Activated CD8-positive, alpha-beta memory T cell treated with anti-CD3 and anti-CD28 coated beads, Interleukin-2, amount 50 U/mL, for 1 hour (primary cell): Measurements from ENCODE around the gene MON2.

Experiments used
- DNase-seq: peaks from one replicate; pipeline ENCODE4 v3.0.0-alpha.2; 2020; ENCODE audit errors: extremely low read depth

Gene MON2

DNA sequence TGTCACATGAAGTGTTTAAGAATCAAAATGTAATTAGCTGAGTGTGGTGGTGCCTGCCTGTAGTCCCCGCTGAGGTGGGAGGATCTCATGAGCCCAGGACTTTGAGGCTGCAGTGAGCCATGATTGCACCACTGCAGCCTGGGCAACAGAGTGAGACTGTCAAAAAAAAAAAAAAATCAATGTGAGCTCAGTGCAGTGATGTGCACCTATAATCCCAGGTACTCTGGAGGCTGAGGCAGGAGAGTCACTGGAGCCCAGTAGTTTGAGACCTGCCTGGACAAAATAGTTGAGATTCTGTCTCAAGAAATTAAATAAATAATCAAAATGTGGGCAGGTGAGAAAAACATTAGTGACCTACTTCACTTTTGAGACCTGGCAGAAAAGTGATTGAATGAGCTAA lies 140.0 kb downstream of the MON2 start:
- DNase-seq, result no peak

DNA sequence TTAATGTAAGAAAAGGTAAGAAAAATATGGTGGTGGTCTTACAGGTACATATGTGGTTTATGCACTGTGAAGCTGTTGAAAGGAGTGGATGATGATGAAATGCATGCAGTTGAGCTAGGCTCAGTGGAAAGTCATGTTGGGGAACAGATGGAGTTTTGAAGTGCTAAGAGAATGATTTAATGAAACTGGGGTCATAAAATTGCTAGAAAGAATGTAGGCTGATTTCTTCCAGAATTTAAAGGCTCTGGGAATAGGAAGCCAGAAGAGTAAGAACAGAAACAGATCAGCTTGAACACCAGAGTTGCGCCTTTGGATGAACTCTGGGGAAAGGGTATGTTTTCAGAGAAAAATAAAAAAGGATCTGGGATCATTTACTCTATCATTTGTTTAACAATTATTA lies 146.5 kb downstream of the MON2 start:
- DNase-seq, result no peak

DNA sequence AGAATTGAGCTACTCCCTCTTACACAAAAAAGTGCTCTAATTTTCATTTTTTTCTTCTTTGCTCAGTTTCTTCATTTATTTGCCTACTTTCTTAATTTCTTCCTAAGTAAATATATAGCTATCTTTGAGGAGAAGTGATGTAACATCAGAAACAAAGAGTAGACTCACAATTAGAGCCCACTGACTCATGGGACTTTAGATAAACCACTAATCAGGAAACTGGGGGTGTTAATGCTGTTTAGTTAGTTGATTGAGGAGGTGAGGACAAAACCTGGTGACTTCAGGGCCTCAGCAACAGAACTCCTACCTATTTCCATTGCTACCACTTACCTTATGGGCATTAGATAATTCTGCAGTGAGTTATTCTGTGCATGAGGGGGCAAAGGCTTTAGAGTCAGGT lies 151.7 kb downstream of the MON2 start:
- no peak for DNase-seq

DNA sequence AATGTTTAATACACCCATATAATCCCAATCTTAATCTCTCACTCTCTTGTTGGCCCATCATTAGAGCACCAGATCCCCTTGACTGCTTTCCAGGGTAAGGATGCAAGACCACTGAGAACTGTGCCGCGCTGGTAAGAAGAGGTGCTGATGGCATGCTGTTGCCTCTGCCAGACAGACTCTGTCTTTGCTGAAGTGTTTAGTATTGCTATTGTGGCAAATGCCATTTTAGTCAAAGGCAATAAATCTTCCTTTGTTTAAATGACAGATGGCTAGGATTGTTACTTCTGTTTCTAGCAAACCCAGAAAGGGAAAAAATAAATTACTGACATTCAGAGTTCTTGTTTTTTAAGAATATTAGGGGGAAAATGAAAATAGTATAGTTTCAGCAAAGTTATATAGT lies 152.3 kb downstream of the MON2 start:
- no peak for DNase-seq

DNA sequence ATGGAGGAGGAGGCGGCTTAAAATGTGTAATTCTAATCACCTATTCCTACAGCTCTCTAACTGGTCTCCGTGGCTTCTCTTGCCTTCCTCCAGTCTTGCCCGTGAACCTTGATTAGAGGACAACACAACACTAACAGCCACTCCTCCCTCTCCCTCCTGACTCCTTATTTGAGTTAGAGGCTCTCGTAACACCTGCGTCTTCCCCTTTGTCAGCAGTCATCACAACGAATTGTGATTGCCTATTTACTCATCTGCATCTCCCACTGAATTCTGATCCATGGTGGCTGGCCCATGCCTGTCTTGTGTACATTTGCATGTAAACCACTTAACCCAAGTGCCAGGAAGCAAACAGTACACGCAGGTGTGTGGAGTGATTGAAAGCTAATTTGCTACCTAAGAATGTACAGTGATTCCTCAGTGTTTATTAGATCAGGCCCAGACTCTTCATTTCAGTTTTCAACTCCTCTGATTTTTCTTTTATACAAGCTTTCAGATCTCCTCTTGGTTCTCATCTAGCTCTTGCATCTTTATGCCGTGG lies 154.5 kb downstream of the MON2 start:
- DNase-seq, result no peak

DNA sequence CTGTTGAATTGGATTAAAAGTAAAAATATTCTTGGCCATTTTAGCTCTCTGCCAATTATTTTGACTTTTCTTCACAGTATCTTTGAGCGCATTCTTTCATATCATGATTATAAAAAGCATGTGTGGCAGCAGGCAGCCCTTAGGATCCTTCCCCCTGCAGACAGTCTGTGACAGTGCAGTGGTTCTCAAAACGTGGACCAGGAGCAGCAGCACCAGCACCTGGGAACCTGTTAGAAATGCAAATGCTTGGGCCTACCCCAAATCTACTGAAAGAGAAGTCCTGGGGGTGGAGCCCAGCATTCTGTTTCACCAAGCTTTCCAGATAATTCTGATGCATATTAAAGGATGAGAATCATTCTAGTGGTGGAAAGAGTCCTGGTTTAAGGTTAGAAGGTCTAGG lies 155.6 kb downstream of the MON2 start:
- no peak for DNase-seq

DNA sequence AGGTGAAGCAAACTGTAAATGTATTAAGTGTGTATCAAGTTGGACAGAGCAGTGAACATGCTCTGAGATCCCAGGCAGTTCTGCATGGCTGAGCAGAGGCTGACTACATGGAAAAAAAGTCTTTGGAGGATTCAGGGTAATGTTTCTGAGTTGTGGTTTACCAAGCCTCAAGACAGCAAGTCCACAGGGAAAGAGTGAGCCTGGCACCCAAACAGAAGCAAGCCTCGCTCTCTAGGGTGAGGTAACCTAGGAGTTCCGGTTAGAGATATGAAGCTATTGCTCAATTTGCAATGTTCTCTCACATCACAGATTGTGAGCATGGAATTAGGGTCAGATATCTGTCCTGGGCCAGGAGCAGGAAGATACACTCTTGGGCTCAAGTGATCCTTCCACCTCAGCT lies 158.6 kb downstream of the MON2 start:
- no peak for DNase-seq

DNA sequence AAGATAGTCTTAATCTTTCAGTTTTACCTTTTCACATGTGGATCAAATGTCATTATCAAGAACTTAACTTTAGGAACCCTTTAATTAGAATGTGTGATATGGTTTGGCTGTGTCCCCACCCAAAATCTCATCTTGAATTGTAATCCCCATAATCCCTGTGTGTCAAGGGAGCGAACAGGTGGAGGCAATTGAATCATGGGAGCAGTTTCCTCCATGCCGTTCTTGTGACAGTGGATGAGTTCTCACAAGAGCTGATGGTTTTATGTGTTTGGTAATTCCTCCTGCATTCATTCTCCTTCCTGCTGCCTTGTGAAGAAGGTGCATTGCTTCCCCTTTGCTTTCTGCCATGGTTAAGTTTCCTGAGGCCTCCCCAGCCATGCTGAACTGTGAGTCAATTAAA lies 160.6 kb downstream of the MON2 start:
- DNase-seq, result no peak

DNA sequence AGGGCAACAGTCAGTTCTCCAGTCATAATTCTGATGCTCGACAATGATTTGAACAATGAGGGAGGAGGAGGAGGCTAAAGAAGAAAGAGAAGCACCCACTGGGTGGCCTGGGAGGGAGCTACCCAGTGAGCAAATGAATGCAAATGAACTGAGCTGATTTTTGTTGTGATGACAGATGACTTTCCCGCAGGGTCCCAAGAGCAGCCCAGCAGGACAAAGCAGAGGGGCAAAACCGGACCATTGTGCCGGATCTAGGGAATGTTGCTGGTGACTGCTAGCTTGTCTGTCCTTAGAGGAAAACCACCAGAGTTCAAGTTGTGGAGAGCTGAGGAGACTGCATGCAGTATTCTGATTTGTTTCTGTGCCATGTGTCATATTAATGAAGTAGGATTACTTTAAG lies 162.8 kb downstream of the MON2 start:
- DNase-seq, result no peak

DNA sequence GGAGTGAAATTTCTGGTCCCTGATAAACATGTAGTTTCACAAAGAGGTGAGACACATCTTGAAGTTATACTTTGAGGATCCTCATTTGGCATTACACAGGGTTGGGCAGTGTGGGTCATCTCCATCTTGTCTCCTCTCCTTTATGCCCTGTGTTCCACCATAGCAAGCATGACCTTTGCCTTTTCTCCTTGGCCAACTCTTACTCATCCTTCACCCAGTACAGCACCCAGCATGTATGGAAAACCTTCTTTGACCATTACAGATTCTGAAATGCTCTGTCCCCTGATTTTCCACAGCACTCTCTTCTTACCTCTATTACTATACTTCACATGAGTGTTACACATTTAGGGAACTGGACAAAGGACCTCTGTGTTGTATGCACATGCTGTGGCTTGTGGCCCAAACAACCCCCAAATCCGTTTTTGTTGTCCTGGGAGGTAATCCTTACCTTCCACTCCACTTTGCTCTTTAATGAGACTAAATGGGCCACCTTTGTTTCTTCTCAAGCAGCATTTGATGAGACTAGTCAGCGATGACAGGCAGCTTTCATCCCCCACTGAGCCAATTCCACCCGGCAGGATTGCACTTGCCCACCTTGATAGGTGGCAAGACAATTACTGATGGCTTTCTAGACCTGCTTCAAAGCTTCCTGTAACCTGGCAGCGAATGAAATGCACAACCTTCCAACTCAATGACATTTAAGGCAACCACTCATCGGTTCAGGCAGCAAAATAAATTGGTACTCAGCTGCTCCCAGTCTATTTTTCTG lies 163.5 kb downstream of the MON2 start:
- no peak for DNase-seq

DNA sequence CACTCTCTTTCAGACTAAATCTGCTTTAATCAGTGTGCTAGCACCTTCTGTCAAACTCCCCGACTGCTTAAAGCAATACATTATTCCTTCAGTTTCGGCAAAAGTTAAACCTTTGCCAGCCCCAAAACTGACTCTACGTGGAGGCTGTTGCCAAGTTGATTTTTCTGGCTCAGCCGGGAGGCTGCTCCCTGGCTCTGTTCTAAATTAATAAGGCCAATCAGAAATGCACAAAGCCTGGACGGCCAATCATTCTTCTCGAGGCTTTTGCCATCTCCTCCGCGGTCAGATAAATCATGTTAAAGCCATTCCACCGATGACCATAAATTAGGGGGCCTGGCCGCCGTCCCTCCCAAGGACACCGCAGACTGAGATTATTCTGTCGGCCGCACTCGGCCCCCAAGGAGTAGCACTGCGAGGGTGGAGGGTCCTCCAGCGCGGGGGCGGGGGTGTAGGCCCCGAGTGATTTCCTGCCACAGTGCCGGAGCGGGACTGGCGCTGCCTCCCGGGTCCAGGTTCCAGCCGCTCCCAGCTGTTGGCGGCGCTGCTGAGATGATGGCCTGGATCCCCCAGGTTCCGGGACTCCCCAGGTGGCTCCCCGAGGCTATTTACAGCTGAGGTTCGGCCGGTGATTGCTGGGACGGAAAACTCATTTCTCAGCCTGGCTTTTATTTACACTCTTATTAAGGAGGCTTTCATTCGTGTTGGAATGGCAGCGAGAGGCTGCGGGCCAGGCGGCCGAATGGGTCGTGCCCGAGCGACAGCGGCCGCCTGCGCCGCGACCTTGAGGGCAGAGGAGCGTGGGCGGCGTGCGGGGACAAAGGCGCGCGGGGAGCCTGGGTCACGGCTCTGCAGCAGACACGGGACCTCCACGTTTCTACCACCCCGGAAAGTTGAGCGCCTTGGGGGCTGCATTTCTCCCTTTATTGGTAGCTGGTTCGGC lies 165.1 kb downstream of the MON2 start:
- no peak for DNase-seq

DNA sequence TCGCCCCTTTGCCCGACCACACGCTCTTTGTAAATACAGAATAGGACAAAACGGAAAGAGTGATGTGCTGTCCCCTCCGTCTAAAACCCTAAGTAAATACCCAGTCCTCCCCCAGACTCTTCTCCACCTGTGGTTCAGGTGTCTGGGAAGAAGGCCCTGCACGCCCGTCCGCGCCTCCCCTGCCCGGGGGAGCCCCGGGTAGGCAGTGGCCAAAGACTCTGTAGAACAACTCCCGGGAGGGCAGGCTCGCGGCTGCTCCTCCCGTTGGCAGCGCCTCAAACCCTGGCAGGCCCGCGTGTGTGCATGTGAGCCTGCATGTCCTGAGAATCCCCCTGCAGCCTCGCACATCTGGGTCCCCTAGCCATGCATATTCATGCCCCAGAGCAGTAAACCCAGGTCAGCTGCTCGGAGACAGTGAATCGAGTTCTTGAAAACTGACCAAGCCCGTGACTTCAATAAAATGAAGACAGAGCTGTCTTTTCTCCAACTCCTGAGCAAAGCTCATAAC lies 165.8 kb downstream of the MON2 start:
- DNase-seq, result no peak

DNA sequence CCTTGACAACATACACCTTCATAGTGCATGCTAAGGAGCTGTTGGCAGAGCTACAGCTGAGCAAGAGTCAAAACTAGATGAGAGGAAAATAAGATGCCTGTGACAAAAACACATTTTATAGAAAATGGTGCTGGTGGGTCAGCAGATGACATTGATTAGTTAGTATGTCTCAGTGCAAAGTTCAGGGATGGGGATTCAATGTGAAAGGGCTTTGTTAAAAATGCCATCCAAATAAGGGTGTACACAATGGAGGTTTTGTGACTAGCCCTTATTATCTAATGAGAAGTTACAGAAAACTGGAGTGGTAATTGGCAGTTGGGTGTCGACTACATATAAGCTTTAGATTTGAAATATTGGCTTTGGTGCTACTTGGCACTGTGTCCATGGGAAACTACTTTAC lies 169.0 kb downstream of the MON2 start:
- DNase-seq, result no peak

DNA sequence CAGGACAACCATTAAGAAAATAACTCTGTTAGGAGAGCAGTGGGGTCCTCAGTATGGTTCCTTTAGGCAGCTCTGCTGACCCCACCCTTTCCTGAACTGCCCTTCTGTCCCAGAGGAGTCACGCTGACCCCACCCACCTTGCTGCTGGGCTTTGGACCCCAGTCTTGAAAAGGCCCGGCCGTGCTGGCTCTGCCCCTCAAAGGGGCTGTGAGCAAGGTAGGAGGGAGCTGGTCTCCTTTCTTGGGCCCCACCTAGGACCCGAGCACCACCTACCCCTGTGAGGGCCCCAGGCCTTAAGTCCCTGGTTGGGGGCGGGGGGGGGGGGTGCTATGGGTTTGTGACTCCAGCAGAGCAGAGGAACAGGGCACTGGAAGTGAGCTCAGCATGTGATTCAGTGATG lies 171.1 kb downstream of the MON2 start:
- DNase-seq, result no peak

DNA sequence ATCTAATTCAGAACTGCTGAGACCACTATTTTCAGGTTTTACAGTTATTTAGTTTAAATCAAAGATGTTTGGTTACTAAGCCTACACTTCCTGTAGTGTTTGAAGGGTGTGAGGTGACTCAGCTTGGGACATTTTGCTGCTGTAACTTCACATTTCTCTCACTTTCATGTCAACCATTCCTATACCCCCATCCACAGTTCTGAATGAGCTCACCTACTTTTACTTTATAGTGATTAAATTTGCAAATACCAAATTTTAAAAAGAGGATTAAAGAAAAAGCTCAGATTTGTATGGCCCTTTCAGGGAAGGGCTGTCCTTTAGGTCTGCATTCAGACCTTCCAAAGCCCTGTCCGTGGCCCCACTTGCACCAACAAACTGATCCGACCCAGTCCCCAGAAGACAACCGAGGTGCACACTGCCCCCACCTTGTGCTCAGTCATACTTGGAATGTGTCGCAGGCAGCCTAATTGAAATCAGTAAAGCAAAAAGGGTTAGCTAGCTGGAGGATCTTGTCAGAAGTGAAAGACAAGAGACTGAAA lies 174.4 kb downstream of the MON2 start:
- DNase-seq, result no peak

DNA sequence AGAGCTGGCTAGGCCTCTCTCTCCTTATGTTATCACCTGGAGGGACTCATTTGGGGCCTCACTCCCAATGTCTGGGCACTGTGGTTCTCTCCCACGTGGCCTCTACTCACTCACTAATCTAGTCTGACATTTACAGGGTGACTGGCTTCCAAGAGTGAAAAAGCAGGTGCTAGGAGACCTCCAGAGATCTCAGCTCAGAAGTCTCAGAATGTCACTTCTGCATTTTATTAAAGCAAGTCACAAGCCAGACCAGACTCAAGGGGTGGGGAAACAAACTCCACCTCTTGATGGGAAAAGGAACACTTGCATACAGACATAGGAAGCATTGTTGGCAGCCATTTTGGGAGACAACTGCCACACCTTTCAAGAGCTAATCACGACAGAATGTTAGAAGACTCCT lies 175.9 kb downstream of the MON2 start:
- DNase-seq, result no peak

DNA sequence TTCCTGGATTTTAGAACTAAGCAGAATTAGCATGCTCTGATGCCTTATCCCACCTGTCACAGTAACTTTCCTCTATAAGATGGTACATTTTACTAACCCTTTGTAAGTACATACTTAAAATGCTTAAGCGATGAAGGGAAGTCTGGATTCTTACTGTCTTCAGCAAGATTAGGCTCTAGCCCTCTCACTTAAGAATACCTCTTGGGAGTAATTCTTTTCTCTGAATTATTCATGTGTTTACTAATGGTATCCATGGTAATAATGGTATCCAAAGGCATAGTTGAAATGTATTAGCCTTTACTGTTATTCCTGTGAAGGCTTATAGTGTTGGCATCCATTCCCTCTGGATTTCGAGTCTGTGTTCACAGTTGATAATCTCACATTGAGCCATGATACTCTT lies 176.9 kb downstream of the MON2 start:
- no peak for DNase-seq

DNA sequence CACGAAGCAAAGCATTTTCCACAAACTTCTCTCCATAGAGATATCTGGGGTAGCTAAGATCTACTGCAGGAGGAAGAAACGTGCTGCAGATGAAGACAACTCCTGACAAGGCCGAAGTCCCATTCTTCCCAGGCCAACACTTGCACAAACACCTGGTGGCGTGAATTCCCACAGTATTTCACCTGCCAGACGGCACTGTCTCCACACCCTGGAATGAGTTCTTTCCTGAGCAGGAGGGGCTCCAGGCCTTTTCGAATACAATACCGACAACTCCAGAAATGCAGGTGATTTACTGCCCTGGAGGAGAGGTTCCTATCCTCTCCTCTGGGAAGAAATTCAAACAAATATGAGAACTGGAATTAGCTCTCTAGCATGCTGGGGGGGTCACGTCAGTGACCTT lies 179.9 kb downstream of the MON2 start:
- no peak for DNase-seq

DNA sequence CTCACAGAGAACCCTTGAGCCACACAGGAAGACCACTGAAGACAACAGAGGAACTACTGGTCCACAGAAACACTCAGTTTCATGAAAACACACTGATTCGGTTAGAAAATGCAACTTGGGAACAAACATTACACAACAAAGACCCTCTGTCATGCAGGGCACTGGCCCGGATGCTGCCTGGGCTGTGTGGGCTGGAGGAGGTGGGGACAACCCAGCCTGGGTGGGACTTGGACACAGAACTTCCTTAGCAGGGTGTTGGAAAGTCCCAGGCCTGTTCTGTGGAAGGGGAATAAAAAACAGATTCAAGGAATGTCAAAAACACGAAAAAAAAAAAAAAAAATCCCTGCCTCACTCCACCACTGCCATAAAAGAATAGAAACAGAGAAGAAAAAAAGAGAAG lies 181.0 kb downstream of the MON2 start:
- no peak for DNase-seq

DNA sequence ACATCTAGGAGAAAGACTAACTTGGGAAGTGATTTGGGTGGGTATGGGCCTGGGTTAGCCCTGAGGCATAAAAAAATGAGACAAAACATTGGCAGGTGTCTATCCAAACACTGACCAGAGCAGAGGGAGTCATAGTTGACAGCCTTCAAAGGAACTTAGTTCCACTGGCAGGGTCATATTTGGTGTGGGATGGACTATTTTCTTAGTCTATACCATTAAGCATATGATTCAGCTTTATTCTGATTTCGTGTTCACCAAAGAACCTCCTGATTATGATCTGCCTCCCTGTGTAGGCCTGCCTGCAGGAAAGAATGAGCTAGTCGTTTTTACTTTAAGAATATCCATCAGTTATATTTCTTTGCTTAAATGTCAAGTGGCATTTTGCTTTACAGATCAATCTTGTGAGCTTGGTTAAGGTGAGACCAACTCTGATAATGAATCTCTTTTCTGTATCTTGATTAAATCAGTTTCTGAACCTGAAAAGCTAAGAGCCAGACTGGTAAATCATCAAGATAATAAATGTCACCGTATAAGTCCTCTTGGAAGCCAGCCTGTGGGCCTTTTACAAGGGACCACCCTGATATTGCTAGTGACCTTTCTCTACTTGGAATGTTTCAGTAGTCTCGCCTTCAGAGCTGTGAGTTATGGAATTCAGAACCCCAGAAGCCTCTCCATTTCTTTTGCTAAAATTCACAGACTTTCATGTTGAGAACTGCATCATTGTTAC lies 182.9 kb downstream of the MON2 start:
- no peak for DNase-seq
